ENCODE data around the gene DNAJC4.
A peak's percentile ranks its signal among the peaks of the same experiment; 100 is the strongest.

DNAJC4 gene

DNA sequence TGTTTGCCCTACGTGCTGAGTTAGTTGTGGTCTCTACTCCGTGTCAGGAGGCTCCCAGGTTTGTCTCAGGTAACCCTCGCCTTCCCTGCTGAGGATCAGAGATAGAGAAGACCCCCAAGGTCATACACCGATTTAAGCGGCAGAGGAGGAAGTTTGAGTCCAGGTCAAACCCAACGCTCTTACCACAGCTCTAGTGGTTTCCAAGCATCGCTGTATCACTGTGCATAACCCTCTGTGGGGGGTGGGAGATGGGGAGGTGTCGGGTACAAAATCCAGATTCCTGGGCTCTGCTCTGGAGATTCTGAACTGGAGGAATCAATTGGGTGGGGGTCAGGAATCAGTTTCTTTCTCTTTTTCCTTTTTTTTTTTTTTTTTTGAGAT is 627 bp downstream of the DNAJC4 start:
- DNase-seq: no peak

DNA sequence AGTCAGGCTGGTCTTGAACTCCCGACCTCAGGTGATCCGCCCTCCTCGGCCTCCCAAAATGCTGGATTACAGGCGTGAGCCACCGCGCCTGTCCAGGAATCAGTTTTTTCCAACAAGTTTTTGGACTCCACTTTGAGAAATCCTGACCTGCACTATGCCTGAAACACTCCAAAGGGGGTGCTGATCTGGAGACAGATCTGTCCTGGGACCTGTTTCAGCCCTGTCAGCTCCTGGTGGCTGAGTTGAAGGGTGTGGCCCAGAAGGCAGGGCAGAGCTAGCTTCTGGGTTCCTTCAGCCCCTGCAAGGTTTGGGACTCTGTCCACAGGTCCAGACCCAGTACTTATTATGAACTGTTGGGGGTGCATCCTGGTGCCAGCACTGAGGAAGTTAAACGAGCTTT is 1.2 kb downstream of the DNAJC4 start:
- DNase-seq: no peak

DNA sequence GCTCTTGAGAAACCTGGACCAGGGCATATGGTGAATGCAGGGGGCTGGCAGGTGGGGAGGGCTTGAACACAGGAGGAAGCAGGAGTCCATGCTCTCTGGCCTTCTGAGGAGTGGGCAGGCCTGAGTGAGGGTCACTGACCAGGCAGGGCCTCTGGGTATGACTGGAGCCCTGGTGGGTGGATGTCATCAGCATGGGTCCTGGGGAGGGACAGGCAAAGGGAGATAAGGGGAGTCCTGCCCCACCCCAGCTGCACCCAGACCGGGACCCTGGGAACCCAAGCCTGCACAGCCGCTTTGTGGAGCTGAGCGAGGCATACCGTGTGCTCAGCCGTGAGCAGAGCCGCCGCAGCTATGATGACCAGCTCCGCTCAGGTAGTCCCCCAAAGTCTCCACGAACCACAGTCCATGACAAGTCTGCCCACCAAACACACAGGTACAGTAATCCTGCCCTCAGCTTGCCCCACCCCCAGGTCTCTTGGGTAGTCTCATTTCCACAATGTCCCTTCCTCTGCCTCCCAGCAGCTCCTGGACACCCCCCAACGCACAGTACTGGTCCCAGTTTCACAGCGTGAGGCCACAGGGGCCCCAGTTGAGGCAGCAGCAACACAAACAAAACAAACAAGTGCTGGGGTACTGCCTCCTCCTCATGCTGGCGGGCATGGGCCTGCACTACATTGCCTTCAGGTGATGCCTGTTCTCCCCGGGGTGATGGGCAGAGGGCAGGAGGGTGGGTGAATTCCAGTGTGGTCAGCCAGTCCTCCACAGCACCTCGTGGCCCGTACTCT is 2.0 kb downstream of the DNAJC4 start:
- no peak for DNase-seq

DNA sequence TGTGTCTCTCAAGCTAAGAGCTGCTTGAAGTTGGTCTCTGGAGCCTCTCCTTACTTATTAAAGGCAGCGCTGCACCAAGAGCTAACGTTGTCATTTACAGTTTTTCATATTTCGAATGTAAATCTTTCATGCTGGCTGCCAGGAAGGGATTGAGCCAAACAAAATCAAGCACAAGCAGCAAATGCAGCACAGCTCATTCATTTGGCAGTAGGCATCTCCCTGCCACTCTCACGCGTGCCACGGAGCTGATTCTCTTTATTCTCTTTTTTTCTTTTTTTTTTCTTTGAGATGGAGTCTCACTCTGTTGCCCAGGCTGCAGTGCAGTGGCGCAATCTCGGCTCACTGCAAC is 2.6 kb downstream of the DNAJC4 start:
- DNase-seq: no peak

DNA sequence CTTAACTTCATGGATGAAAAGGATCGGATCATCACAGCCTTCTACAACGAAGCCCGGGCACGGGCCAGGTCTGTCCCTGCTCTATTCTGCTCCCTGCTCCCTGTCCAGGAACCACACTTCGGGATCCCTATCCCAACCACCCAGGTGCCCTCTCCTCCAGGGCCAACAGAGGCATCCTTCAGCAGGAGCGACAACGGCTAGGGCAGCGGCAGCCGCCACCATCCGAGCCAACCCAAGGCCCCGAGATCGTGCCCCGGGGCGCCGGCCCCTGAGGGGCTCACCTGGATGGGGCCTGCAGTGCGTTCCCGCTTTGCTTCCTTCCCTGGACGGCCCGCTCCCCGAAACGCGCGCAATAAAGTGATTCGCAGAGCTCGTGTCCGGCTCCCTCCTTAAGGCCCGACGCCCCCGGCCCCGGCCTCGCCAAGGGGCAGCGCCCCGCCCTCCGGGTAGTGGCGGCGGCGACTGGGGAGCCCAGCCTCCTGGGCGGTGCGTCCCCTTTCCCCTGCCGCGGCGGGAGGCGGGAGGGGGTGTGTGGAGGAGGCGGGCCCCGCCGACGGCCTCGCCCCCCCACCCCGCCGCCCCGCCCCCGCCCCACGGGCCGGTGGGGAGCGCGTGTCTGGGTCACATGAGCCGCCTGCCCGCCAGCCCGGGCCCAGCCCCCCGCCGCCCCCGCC is 3.7 kb downstream of the DNAJC4 start, which contains the start of gene VEGFB:
TSS of gene VEGFB (plus strand) at position 672 of the 674 bp plus-strand sequence. CDS start 250 bp downstream, outside the sequence.
- DNase-seq: peak; percentile 48

DNA sequence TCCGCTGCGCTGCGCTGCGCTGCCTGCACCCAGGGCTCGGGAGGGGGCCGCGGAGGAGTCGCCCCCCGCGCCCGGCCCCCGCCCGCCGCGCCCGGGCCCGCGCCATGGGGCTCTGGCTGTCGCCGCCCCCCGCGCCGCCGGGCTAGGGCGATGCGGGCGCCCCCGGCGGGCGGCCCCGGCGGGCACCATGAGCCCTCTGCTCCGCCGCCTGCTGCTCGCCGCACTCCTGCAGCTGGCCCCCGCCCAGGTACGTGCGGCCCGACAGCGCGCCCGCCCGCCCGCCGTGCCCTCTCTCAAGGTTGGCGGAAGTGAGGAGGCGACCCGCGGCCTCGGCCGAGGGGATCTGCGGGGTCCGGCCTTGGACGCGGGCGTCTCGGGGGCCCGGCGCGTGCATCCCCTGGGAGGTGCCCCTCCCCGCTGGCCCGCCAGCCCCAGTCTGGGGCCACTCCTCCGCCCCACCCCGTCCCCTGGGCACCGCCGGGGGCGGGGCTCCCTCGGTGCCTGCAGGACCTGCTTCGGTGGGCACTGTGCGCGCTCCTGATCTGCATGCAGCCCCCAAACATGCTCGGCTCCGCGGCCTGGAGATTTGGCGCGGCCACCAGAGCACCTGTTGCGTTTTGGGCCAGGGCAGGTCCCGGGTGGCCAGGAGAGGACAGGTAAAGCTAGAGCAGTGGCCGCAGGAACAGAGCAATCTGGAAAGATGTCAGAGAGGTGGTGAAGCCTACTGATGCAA is 4.5 kb downstream of the DNAJC4 start:
- DNase-seq: peak; percentile 69

DNA sequence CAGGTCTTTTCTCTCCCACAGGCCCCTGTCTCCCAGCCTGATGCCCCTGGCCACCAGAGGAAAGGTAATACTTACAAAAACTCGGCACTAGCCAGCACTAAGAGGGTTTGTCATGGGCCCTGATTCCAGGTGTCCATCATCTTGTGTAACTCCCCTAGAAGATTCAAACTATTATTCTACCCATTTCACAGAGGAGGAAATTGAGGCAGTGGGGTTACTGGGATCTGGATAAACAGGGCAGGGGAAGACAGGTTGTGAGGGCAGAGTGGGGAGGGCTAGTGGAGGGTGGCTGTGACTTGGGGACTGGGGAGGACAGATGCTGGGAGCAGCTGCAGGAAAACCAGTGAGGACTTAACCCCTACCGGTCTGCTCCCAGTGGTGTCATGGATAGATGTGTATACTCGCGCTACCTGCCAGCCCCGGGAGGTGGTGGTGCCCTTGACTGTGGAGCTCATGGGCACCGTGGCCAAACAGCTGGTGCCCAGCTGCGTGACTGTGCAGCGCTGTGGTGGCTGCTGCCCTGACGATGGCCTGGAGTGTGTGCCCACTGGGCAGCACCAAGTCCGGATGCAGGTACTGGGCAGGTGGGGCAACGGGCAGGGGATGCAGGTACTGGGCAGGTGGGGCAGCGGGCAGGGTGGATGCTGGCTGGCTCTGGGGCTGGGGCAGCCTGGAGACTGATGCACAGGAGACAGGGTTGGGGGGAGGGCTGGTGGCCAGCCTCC is 5.3 kb downstream of the DNAJC4 start:
- DNase-seq: no peak

DNA sequence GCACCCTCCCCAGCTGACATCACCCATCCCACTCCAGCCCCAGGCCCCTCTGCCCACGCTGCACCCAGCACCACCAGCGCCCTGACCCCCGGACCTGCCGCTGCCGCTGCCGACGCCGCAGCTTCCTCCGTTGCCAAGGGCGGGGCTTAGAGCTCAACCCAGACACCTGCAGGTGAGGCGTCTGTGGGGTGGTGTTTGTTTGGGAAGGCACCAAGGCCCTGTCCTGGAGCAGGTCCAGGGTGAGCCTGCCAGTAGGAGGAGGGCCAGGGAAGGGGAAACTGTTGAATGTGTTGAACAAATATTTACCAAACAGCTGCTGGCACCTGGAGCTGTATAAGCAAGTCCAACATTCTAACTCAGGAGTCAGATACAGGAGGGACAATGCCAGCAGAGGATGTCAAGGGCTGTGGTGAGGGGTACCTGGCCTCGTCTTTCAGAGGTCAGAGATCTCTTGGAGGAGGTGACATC is 7.2 kb downstream of the DNAJC4 start:
- peak; percentile 60 for DNase-seq

DNA sequence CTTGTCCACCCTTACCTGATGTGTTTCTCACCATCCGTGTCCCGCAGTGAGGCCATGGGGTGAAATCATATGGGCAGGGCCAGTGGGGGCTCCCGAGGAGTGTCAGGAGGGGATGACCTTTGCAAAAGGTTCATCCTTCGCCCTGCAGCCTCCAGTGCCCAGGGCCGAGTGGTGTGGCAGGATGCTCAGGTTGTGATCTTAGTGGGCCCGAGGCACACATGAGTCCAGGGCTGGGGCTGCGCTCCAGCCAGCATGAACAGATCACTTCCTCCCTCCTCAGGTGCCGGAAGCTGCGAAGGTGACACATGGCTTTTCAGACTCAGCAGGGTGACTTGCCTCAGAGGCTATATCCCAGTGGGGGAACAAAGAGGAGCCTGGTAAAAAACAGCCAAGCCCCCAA is 7.7 kb downstream of the DNAJC4 start:
- DNase-seq: no peak

DNA sequence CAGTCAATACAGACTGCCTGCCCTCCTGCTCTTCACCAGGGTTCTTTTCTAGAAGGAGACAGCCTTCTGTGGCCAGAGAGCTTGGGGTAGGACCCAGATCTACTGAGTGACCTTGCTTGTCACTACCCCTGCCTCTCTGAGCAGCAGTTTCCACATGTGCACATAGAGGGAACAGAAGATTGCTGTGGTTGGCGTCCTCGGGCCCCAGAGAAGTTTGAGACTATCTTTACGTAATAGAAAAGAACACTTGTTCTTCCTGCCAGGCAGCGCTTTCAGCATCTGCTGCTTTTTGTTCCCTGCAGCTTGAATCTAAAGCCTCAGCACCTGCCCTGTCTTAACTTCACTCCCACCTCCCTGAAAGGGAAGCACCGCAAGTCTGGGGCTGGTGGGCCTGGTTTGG is 8.7 kb downstream of the DNAJC4 start:
- no peak for DNase-seq

DNA sequence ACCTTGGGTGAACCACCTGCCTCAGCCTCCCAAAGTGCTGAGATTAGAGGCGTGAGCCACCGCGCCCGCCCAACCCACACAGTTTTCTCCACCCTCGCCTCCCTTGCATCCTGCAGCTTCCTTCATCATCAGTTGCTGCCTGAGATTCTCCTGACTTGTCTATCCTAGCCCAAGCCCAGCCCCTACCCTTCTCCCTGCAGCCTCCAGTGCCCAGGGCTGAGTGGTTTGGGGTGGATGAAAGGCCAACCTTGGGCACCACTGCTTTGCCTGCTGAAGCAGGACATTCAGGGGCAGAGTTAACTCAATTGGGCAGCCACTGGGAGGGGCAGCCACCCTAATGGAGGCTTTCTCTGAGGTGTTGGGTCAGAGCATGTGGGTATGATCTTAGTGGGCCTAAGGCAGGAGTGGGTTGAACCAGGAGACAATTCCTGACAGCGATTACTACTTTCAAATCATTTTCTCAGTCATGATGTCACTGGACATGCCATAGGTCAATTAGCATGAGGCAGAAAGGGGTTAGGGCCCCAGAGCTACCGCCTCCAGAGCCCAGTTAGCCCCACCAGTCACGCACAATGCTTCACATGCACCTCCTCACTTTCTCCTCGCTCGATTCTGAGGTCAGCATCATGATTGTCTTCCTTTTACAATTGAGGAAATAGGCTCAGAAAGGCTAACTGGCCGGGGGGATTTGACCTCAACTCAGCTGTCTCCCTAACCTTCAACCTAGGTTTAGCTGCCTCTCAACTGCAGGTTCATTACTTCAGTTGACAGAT is 9.5 kb downstream of the DNAJC4 start:
- no peak for DNase-seq

DNA sequence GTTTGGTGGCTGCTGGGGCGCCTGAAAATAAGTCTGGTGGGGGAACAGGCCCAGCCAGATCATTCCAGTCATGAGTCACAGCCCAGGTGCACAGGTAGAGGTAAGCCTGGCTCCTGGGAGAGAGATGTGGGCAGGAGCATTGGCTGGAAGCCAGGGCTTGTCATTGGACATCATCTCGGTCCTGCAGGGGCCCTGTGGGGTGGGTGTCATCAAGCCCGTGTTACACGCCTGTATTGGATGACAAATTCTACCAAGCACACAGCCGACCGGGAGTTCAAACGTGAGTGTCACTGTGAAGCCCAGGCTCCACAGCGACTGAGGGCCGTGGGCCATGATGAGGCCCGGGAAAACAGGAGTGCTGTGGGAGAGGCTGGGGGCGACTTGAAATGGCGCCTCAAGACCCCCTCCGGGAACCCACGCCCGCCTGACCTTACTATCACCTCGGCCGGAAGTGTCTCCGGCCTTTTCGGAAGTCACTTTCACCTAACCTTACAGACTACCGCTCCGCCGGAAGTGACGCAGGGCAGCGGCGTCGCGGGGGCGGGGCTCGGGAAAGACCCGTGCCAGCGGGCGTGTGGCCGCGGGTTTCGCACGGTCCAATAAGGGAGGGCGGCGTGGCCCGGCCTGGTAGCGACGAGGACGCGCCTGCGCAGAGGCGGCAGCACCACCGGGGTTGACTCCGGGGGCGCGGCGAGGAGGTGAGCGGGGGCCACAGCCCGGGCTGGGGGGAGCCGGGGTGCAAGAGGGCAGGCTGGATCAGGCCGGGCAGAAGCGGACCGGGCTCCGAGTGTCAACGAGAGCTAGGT is 10.3 kb downstream of the DNAJC4 start, which contains the start of gene FKBP2:
TSS of gene FKBP2 (plus strand) at position 661 of the 806 bp plus-strand sequence. CDS start 1,293 bp downstream, outside the sequence.
- DNase-seq: peak; percentile 93

DNA sequence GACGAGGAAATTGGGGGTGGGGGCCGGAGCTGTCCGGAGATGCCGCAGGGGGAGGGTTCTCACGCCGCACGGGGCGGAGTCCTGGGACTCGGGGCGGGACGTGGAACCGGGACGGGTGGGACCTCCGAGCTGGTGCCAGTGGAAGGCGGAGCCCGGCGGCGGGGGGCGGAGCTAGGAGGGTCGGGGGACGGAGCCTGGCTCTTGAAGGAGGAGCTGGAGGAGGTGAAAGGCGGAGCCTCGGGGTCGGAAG is 10.8 kb downstream of the DNAJC4 start:
- peak; percentile 98 for DNase-seq

DNA sequence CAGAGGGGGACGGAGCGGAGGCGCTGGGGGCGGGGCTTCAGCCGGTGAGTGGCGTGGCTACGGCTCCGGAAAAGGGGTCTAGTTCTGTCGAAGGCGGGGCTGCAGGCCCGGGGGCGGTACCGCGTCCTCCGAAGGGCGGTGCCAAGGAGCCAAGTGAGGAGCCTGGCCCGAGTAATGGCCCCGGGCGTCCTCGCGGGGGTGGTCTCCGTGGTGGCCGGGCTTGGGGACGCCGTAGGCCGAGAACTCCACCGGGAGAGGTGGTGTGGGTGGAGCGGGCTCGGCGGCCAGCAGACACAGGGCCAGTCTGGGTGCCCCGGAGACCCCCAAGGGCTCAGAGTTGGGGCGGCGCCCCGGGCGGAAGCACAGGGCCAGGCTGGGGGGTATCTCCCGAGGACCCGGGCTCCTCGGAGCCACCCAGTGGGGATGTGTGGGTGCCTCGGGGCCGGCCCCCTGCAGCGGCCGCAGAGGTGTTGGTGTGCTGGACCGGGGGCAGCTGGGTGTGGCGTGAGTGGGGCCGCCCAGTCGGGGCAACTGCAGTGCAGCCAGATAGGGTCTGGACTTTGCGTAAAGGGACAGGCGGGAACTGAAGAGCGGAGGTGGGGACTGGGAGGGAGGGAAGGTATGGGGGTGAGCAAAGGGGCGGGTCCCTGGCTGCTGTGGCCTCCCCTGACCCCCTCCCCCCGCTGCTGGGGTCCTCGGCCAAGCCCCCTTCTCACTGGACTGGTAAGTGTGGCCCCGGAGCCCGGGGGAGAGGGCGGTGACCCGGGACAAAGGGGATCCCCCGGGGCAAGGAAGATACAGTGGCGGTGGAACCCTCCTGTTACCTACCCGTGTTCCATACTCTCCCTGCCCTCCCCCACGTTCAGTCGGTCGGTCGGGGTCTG is 11.4 kb downstream of the DNAJC4 start:
- DNase-seq: peak; percentile 30

DNA sequence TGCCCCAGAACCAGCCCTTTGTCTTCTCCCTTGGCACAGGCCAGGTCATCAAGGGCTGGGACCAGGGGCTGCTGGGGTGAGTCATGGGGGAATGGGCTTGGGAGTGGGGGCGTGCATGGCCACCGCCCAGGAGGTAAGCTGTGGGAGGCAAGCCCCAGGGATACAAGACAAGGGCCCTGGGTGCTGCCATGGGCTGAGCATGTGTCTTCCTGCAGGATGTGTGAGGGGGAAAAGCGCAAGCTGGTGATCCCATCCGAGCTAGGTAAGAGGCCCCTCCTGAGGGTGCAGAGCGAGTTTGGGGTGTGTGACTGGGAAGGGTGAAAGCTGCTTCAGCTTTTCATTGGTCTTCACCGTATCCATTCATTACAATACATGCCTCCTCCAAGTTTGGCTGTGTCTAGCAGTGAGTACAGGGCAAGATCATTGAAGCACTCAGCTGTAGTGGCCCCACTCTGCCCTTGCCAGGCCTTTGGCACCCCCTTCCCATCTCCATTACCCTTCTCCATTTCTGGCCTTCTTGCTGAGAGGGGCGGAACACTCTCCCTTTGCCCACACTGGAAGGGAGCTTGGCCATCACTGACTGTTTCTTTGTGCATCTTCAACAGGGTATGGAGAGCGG is 13.0 kb downstream of the DNAJC4 start:
- no peak for DNase-seq

DNA sequence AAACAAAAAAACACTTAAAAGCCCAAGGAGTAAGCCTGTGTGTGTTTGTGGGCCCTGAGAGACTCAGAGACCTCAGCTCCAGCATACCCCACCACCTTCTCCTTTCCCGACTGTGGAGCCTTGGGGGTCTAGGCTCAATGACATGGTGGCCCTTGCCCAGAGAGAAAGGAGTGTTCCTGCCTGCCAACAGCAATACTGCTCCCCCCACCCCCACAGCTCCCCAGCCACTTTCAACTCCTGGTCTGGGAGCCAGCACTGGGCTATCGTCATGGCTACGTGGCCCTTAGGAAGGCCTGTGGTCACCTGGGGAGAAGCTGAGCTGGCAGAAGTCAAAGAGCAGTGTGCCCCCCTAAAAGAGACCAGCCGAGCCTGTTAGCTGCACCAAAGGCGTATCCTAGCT is 13.8 kb downstream of the DNAJC4 start:
- no peak for DNase-seq

DNA sequence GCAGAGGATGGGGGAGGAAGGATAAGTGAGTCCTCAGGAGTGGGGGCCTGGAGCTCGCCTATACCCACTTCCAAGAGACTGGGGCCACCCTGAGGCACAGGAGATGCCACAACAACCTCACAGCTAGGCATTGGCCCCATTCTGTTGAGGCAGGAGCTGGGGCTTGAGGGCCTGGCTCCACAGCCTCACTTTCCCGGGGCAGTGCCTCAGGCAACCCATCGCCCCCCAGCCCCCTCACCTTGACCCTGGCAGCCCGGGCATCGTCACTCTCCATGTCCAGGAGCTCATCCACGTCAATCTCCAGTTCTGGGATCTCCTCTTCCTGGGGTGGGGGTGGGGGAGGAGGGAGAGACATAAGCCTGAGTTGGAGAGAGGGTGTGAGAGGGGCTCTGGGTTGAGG is 14.6 kb downstream of the DNAJC4 start:
- no peak for DNase-seq

DNA sequence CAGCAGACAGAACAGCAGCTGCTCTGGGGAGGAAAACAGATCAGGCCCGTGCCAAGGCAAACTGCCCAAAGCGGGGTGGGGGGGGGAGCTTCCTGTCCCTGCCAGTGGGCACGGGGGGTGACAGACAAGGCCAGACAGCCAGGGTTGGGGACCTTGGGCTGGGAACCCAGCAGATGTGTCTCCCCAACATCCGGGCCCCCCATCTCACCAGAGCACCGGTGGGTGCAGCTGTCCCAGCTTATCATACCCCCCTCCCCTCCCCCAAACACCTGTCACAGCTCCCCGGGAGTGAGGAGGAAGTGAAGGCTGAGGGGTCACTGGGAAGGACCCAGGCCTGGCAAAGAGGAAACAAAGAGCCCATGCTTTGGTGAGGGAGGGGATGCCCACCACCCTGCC is 15.1 kb downstream of the DNAJC4 start:
- DNase-seq: no peak

DNA sequence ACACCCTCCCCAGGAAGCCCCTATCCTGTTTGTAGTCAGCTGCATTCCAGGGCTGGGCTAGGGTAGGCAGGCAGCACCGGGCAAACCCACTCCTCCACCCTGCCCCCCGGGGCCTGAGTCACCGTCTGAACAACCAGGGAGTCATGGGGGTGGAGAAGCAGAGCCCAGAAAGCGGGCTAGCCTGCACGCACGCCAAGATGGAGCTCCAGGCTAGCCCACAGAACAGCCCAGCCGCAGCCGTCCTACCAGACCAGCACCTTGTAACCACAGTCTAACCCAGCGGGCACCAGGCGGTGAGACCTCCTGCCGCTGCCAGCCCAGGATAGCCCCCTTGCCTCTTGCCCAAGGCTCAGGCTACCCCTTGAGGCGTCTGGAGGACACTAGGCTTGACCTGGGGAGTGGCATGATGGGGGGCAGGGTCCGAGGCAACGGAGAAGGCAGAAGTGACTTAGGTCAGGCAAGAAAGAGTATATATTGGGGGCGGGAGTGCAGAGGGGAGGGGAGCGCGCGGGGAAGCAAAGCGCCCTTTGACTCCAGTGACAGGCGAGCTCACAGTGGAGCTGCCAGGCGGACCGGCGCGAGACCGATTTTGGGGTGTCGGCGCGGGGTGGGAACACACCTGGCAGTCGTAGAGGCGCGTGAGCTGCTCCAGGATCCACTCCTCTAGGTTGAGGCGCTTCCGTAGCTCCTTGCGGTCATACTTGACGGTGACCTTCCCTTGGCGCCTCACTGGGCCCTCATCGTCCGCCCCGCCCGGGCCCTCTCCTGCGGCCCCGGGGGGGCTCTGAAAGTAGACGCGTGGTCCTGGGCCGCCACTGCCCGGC is 15.7 kb downstream of the DNAJC4 start:
- peak; percentile 40 for DNase-seq
